Hippocampal formation (tissue), 2 donors: ENCODE measurements around the gene DIDO1.

Experiments used
- DNase-seq, 2 donors: peaks; one replicate each; lab custom pipeline; 2025; lab: John Stamatoyannopoulos, UW

Gene DIDO1

GRCh38 chr20:62834967-62835730 lies 91.2 kb downstream of the DIDO1 start:
- no peak for DNase-seq

GRCh38 chr20:62832951-62833391 lies 93.3 kb downstream of the DIDO1 start:
- DNase-seq, result no peak

DNA sequence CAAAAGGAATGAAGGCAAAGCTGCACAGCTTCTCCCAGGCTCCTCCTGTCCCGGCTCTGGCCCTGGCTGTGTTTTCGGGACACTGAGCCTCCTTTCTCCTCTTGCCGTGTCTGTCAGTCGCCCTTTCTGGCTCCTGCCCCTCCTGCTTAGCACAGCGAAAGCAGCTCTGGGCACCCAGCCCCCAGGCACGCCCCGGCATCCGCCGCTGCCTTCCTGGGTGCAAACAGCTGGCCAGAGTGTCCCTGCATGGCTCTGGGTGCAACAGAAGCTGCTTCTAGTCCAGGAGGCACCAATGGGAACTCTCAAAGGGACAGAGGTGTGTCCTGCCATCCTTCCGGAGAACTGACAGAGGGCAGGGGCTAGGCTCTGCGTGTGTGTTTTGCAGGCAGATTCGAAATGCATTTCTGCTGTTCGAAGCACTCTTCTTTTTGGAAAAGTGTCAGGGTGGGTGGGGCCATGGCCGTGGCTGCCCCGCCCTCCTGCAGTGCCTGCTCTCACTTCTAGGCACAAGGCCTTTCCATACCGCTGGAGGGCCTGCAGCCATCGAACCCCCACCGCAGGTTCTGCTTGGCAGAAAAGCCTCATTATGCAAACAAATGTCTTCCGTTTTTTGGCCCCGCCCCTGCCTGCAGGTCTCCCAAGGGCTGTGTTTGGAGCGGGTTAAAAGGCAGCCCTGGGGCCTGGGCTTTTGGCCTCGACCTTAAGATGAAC lies 93.9 kb downstream of the DIDO1 start:
- no peak for DNase-seq

DNA sequence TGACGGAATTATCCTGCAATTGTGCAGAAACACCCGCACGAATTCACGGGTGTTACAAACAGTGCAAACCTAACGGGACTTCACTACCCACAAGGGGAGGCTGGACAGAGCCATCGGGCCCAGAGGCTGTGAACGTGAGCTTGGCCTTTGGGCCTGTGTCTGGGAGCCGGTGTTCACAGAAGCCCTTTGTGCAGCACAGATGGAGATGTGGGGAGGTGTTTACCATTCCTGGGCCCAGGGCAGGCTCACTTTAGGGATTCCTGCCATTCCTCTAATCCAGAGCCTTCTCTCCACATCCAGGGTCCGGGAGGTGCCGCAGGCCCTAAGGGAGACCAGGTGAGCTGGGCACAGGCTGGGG lies 94.5 kb downstream of the DIDO1 start:
- DNase-seq, result no peak

GRCh38 chr20:62831361-62831788 lies 94.9 kb downstream of the DIDO1 start:
- DNase-seq, result no peak

- DNase-seq, result no peak
Measured at GRCh38 chr20:62830821-62831220, 95.5 kb downstream of the DIDO1 start.

GRCh38 chr20:62830251-62830650 lies 96.1 kb downstream of the DIDO1 start:
- no peak for DNase-seq

- no peak for DNase-seq
Measured at GRCh38 chr20:62829231-62830230, 96.8 kb downstream of the DIDO1 start.

GRCh38 chr20:62828511-62829230 lies 97.6 kb downstream of the DIDO1 start:
- DNase-seq, result no peak

- DNase-seq, result no peak
Measured at GRCh38 chr20:62828051-62828450, 98.3 kb downstream of the DIDO1 start.
